HG02571 (cell line): ENCODE measurements around the gene WDR54.
"Not testable (repeated sequence)": the region's sequence is repeated elsewhere in the genome, so short reads cannot be mapped to it uniquely, and the experiment has no call there.

Source experiments
- ATAC-seq: cut with Tn5 transposase; IDR thresholded peaks from one replicate; pipeline ENCODE4 v1.9.1; 2021; ENCODE audit warnings: mild to moderate bottlenecking, moderate library complexity; ENCODE audit not compliant: unreplicated experiment

WDR54 gene

DNA sequence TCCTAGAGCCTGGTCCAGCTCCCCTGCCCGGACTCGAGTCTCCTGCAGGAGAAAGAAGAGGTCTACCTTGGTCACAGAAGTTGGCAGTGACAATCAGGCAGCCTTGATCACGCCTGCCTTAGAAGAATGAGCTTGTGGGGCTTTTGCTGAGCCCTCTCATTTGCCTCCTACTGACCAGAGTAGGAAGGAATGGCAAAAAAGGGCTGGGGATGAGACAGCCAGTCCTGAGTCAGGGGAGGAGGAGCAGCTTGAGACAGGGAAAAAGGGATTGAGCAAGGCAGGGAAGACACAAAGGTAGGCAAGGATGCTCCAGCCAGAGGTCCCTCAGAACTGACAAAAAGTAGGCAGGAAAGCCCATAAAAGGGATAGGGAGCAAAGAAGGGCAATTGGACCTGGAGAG is 6.0 kb downstream of the WDR54 start:
- ATAC-seq: no peak

DNA sequence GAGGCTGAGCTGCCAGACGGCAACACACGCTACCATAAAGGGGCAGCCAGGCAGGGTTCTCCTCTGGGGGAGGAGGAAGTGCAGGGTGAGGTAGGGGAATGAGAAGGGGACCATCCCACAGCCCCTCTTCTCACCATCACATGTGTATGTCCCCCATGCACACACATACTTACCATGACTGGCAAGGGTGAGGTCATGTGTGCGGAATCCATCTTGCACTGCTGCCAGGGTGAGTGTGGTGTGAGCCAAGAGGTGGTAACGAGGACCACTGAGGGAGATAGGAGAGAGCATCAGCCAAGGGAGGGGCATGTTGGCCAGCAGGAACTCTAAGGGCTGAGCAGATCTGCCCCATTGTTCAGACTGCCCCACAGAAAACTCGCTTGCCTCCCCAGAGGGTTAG is 7.1 kb downstream of the WDR54 start:
- no peak for ATAC-seq

DNA sequence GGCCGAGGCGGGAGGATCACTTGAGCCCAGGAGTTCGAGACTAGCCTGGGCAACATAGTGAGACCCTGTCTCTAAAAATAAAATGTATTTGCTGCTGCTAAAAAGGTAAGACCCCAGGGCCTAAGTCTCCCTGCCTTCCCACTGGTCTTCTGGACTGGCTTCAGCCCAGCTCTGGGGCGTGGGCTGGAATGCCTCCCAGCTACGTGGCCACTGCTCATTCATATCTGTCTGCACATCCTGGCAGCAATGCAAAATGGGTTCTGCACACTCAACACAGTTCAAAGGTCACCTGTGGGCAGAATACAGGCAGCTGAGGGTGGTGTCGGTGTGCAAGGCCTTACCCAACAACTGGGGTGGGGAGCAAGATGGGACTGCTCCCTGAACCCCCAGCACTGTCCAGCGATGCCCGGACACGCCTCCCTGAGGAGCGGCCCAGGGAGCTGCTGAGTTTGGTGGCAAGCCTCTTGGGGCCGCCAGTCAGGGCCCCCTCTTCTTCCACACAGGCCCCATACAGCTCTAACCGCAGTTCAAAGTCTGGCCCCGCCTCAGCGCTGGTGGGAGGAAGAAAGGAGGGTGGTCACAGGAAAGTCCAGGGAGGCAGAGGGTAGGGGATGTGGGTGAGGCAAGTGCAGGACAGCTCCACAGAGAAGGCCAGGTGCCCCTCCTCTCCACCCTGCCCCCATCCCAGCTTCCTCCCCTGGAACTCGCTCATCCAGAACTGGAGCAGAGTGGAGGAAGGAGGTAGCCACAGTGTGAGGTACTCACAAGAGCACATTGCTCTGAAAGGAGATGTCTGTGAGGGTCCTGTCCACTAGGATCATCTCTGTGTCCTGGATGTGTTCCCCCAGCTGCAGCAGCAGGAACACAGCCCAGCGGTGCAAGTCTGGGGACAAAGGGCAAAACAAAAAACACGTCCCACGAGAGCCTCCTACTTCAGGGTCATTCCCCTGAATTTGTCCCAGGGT is 8.2 kb downstream of the WDR54 start:
- no peak for ATAC-seq

GRCh38 chr2:74430502-74430901 is 9.0 kb downstream of the WDR54 start:
- ATAC-seq: no peak

DNA sequence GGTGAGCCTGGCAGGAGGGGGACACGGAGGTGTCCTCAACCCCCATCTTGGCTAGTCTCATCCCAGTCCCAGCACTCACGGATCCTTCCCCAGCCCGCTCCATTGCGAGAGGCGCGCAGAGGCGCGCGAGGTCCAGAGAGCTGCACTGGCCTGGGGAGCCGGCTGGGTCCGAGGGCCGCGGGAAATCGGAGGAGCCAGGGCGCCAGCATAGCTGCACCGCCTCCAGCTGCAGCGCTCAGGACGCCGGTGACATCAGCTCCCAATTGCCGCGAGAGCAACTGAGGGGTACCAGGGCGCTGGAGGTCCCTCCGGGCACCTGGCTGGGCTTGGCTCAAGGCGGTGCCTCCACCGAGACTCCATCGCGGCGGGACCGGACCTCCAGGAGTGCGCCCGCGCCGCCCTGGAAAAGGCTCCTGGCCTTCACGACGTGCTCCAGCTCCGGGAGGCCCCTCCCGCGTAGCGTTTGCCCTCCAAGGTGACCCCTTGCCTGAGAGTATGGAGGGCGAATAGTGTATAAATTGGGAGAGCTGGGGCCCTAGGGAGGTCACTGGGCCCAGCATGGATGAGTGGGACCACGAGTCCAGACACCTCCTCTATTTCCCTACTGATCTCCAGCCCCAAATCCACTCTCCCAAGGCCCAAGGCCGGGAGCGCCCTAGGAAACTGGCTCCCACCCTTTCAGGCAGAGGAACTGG is 14.7 kb downstream of the WDR54 start:
- ATAC-seq: no peak

GRCh38 chr2:74436848-74437695 is 15.5 kb downstream of the WDR54 start:
- no peak for ATAC-seq

GRCh38 chr2:74438248-74438647 is 16.7 kb downstream of the WDR54 start:
- no peak for ATAC-seq

DNA sequence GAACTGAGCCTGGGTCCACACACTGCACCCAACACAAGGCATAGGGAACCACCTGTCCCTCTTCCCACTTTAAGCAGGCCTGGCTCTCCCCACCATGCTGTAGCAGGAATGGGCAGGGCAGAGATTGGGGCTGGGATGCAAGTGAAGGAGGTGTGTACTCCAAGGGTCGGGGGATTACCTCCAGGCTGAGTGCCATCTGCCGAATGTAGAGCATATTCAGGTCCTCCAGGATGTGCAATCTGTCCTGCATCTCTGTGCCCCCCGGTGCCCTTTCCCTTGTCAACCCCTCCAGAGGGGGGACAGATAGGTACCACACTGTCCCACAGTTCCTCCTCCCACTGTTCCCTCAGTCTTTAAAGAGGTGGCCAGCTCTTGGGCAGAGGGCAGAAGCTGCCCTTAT is 17.8 kb downstream of the WDR54 start:
- ATAC-seq: no peak

DNA sequence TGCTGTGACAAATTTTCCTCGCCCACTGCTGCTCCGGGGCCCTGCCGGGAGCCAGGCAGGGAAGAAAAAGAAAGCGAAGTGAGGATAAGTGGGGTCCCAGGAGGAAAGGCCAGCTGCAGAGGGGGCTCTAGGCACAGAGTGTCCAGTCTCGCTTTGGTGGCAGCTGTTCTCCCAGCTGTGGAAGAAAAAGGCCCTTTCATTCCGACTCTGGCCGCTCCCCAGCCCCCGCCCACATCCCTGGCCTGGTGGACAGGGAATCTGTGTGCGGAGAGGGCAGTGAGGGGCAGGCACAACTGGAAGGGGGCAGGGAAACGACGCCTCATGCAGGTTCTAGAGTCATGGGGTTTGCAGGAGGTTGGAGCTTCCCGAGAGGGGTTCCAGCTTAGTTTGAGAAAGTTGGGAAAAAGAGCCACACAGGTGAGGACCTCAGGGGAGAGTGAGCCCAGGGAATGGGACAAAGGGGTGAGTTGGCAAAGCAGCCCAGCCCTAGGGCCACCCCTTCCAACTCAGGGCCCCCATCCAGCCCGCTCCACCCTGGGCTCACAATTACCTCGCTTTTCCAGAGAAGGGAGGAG is 18.4 kb downstream of the WDR54 start:
- ATAC-seq: no peak

DNA sequence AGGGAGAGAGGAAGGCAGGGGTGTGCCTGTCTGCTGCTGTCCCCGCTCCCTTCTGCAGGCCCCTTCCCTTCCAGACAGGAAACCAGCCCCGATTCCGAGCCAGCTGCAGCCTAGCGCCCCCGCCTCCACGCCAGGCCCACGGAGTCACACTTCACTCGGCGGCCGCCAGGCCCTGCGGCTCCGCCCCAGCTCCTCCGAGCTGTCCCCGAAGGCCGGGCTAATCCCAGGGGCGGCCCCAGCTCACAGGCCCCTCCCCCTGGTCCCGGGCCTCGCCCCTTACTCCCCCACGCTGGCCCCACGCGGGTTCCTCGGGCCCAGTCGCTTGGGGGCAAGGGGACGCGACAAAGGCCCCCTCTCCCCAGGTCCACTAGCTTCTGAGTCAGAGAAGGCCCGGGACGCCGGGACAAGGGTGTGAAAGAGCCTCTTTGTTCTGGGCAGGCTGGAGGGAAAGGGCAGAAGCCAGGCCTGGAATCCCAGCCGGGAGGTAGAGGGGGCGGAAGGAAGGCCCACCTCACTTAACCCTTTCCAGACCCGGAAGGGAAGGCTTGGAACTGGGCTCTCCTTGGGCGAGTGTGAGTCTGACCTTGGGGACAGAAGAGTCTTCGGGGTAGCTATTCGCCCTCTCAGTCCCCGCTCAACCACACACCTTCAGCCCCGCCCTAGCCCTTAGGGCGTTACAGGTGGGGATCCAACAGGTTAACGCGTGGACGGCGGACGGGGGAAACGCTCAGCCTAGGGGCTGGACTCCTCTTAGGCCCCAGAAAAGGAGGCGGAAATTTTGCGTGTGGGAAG is 19.0 kb downstream of the WDR54 start:
- ATAC-seq: peak; percentile 87

DNA sequence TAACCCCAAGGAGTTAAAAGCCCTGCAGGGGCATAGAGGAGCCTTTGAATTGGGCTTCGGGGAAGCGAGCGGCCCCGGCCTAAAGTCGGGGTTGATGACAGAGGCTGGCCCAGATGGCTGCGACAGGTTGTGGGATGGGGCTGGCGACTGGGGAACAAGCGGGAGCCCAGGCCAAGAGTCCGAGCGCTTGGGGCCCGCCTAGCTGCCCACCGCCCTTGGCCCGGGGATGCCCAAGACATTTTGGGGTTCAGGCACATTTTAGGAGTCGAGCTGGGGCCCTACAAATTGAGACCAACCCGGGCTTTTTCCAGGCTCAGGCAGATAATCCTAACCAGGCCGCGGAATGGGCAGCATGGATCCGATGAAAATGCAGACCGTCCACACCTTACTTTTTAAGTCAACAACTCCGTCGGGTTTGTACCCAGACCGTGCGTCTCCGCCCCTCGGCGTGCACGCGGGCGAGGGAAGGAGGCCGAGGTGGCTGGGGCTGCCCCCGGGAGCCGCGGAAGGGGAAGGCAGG is 19.7 kb downstream of the WDR54 start:
- no peak for ATAC-seq

- ATAC-seq: no peak
These were observed 20.4 kb downstream of the WDR54 start, which contains the start of gene RTKN for GRCh38 chr2:74441690-74442482. Gene RTKN, minus strand, starts transcription at chr2:74441937. Its CDS starts 121 bp downstream, at chr2:74441816.

GRCh38 chr2:74442483-74443297 is 21.2 kb downstream of the WDR54 start:
- not testable (repeated sequence) for ATAC-seq

GRCh38 chr2:74444498-74445318 is 23.2 kb downstream of the WDR54 start:
- ATAC-seq: no peak

DNA sequence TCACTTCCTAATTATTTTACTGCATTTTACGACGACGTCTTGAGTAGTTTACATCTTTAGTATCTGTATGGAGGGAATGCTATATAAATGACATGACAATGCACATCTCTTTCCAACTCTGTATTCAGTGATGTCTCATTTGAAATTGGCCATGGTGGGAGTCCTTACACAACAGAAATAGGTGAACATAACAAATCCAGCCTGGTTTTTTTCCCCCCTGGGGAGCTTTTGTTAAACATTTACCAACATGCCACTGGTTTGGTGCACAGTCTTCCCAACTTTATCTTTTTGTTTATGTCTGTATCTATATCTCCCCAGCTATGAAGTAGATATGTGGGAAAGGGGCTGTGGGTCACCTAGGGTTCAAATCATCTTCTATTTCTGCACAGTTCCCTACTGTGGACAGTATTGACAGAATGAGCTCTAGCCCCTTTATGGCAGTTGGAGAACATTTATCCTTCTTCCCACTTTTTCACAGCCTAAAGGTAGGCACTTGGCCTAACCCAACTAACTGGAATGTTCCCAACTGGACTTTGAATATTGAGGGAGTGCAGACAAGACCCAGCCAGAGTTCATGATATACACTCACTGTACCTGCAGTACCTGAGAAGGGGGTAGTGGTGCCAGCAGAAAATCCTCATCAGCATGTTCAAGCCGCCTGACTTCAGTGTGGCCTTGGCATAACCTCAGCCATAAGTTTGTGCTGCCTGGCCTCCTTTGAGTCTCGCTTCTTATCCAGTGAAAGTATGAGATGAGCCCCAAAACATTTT is 25.9 kb downstream of the WDR54 start:
- ATAC-seq: no peak

DNA sequence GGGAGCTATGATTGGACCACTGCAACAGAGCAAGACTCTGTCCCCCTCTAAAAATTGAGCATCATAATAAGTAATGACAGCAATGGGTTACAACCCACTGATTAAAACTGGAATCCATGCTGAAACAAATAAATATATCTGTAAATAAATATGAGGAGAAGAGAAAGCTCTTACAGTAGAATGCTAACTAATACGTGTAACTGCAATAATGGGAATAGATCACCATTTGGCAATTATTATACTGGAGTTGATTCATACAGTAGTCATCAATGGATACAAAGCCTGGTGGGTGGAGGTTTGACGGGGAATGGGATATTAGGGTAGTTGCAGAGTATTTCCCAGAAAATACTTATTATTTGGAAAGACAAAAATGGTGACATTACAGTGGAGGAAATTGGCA is 27.2 kb downstream of the WDR54 start:
- no peak for ATAC-seq
